Activated CD4-positive, alpha-beta T cell treated with anti-CD3 and anti-CD28 coated beads for 4 hours (primary cell): ENCODE data around the gene TBR1.

Source experiments
- DNase-seq, 2 donors: peaks; one replicate each; pipeline ENCODE4 v3.0.0-alpha.2; 2020

Gene TBR1

GRCh38 chr2:161427664-161428587, 11.8 kb downstream of the TBR1 start:
- no peak for DNase-seq

GRCh38 chr2:161430386-161430785, 14.3 kb downstream of the TBR1 start:
- no peak for DNase-seq

GRCh38 chr2:161432107-161432506, 16.0 kb downstream of the TBR1 start:
- DNase-seq = no peak

- DNase-seq = no peak
Measured at GRCh38 chr2:161434118-161434517, 18.0 kb downstream of the TBR1 start.

- DNase-seq = no peak
Measured at GRCh38 chr2:161436411-161436810, 20.3 kb downstream of the TBR1 start.

GRCh38 chr2:161438598-161438997, 22.5 kb downstream of the TBR1 start:
- DNase-seq = no peak

GRCh38 chr2:161445097-161445496, 29.0 kb downstream of the TBR1 start:
- DNase-seq = no peak

GRCh38 chr2:161448431-161448830, 32.3 kb downstream of the TBR1 start:
- DNase-seq = no peak

- DNase-seq = no peak
Measured at GRCh38 chr2:161471631-161472030, 55.5 kb downstream of the TBR1 start.

- no peak for DNase-seq
Measured at GRCh38 chr2:161474920-161475319, 58.8 kb downstream of the TBR1 start.
